Activated CD4-positive, alpha-beta T cell treated with anti-CD3 and anti-CD28 coated beads, Interleukin-2, amount 50 U/mL, for 16 hours (primary cell): ENCODE data around the gene ARHGDIB.
A peak's percentile ranks its signal among the peaks of the same experiment; 100 is the strongest.

ENCODE experiments used
- DNase-seq: peaks from one replicate; pipeline ENCODE4 v3.0.0-alpha.2; 2020

ARHGDIB gene

GRCh38 chr12:14924541-14924940 is 36.9 kb downstream of the ARHGDIB start:
- no peak for DNase-seq

GRCh38 chr12:14923944-14924343 is 37.5 kb downstream of the ARHGDIB start:
- DNase-seq: no peak

- DNase-seq: no peak
These were observed 40.2 kb downstream of the ARHGDIB start for GRCh38 chr12:14921218-14921617.

- DNase-seq: no peak
These were observed 40.8 kb downstream of the ARHGDIB start for GRCh38 chr12:14920475-14921126.

- DNase-seq: no peak
These were observed 41.9 kb downstream of the ARHGDIB start for GRCh38 chr12:14919455-14919854.

- no peak for DNase-seq
These were observed 45.7 kb downstream of the ARHGDIB start for GRCh38 chr12:14915736-14916135.

GRCh38 chr12:14913381-14913781 is 48.0 kb downstream of the ARHGDIB start:
- no peak for DNase-seq

- DNase-seq: no peak
These were observed 50.3 kb downstream of the ARHGDIB start for GRCh38 chr12:14911131-14911530.

GRCh38 chr12:14910090-14910915 is 51.1 kb downstream of the ARHGDIB start:
- DNase-seq: peak; percentile 60

- DNase-seq: peak; percentile 54
These were observed 53.4 kb downstream of the ARHGDIB start for GRCh38 chr12:14907953-14908352.

GRCh38 chr12:14906114-14906513 is 55.3 kb downstream of the ARHGDIB start:
- no peak for DNase-seq

GRCh38 chr12:14905269-14906004 is 56.0 kb downstream of the ARHGDIB start:
- DNase-seq: no peak

- no peak for DNase-seq
These were observed 56.5 kb downstream of the ARHGDIB start for GRCh38 chr12:14904854-14905253.

GRCh38 chr12:14903386-14904098 is 57.9 kb downstream of the ARHGDIB start:
- no peak for DNase-seq

- no peak for DNase-seq
These were observed 58.9 kb downstream of the ARHGDIB start for GRCh38 chr12:14902465-14902864.

GRCh38 chr12:14901228-14901562 is 60.2 kb downstream of the ARHGDIB start:
- no peak for DNase-seq

GRCh38 chr12:14900521-14901227 is 60.7 kb downstream of the ARHGDIB start:
- no peak for DNase-seq

GRCh38 chr12:14896521-14897169 is 64.8 kb downstream of the ARHGDIB start:
- DNase-seq: no peak

- no peak for DNase-seq
These were observed 67.7 kb downstream of the ARHGDIB start for GRCh38 chr12:14893506-14894250.

- DNase-seq: no peak
These were observed 68.5 kb downstream of the ARHGDIB start for GRCh38 chr12:14892726-14893505.
